Stomach smooth muscle (tissue), 2 donors: Measurements from ENCODE around the gene ABCB7.
A peak's percentile ranks its signal among the peaks of the same experiment; 100 is the strongest.
"Not testable (repeated sequence)": the region's sequence is repeated elsewhere in the genome, so short reads cannot be mapped to it uniquely, and the experiment has no call there.

Experiments
- H3K27ac ChIP-seq: one replicate; pipeline ENCODE4 v1.7.0; 2013; ENCODE audit warnings: mild to moderate bottlenecking, low read length, inconsistent platforms
- H3K27me3 ChIP-seq, 2 donors: one replicate each; pipeline ENCODE4 v1.7.0; 2013; ENCODE audit warnings: low read length in 2 of 2; ENCODE audit not compliant: insufficient read depth in 2 of 2, control insufficient read depth in 1 of 2
- H3K36me3 ChIP-seq, 2 donors: one replicate each; pipeline ENCODE4 v1.7.0; 2013; ENCODE audit warnings: low read length in 2 of 2; ENCODE audit not compliant: control insufficient read depth in 2 of 2, insufficient read depth in 2 of 2
- H3K4me1 ChIP-seq: one replicate; pipeline ENCODE4 v1.7.0; 2013; ENCODE audit warnings: low read length; ENCODE audit not compliant: control insufficient read depth, insufficient read depth
- H3K4me3 ChIP-seq, 2 donors: one replicate each; pipeline ENCODE4 v1.7.0; 2013; ENCODE audit warnings: low read length in 2 of 2
- H3K9ac ChIP-seq, 2 donors: one replicate each; pipeline ENCODE4 v1.7.0; 2013; ENCODE audit warnings: low read length in 2 of 2, mild to moderate bottlenecking in 1 of 2
- H3K9me3 ChIP-seq, 2 donors: one replicate each; pipeline ENCODE4 v1.7.0; 2013; ENCODE audit warnings: low read length in 2 of 2; ENCODE audit not compliant: control insufficient read depth in 2 of 2
- donor health status: healthy.
- donor health status: Pancreatic carcinoma.

ABCB7 gene

GRCh38 chrX:75086731-75087195, 69.3 kb downstream of the ABCB7 start:
- H3K36me3 ChIP-seq: no peaks in the 10 kb centered on the region
- no peaks in the 10 kb centered on the region for H3K4me1 ChIP-seq
- no peaks in the 10 kb centered on the region for H3K9me3 ChIP-seq
- H3K27ac ChIP-seq: no peak overlapping the region
- no peaks in the 10 kb centered on the region for H3K27me3 ChIP-seq
- peak overlapping the region in 1 of 2 donors; percentile 9 for H3K9ac ChIP-seq
- H3K4me3 ChIP-seq: peak overlapping the region; percentile 19 to 31

- no peaks in the 10 kb centered on the region for H3K9me3 ChIP-seq
- H3K4me3 ChIP-seq: no peak overlapping the region
- no peaks in the 10 kb centered on the region for H3K36me3 ChIP-seq
- no peak overlapping the region for H3K27ac ChIP-seq
- no peaks in the 10 kb centered on the region for H3K4me1 ChIP-seq
- H3K9ac ChIP-seq: no peak overlapping the region
- no peaks in the 10 kb centered on the region for H3K27me3 ChIP-seq
These were observed 71.3 kb downstream of the ABCB7 start for GRCh38 chrX:75084757-75085156.

GRCh38 chrX:75076429-75076828, 79.7 kb downstream of the ABCB7 start:
- Histone ChIP-seq H3K4me3 (no peak overlapping the region), H3K9me3 (no peaks in the 10 kb centered on the region), H3K9ac (no peak overlapping the region)

GRCh38 chrX:75074475-75074874, 81.6 kb downstream of the ABCB7 start:
- Histone ChIP-seq H3K9me3 (no peaks in the 10 kb centered on the region), H3K9ac (no peak overlapping the region), H3K27ac (no peak overlapping the region), H3K27me3 (peaks cover 0 to 2% of the 10 kb centered on the region in 2 donors), H3K4me3 (no peak overlapping the region), H3K4me1 (no peaks in the 10 kb centered on the region), H3K36me3 (no peaks in the 10 kb centered on the region)

More at GRCh38 chrX:75076429-75076828, 79.7 kb downstream of the ABCB7 start:
- peaks cover 0 to 2% of the 10 kb centered on the region in 2 donors for H3K27me3 ChIP-seq
- H3K27ac ChIP-seq: no peak overlapping the region
- no peaks in the 10 kb centered on the region for H3K4me1 ChIP-seq
- no peaks in the 10 kb centered on the region for H3K36me3 ChIP-seq

- no peak overlapping the region for H3K9ac ChIP-seq
- H3K4me1 ChIP-seq: no peaks in the 10 kb centered on the region
- H3K27ac ChIP-seq: no peak overlapping the region
- no peaks in the 10 kb centered on the region for H3K27me3 ChIP-seq
- peaks cover 0 to 3% of the 10 kb centered on the region in 2 donors for H3K36me3 ChIP-seq
- no peak overlapping the region for H3K4me3 ChIP-seq
- H3K9me3 ChIP-seq: no peaks in the 10 kb centered on the region
These were observed 84.7 kb downstream of the ABCB7 start for GRCh38 chrX:75071334-75071733.

- no peak overlapping the region for H3K9ac ChIP-seq
- no peaks in the 10 kb centered on the region for H3K4me1 ChIP-seq
- H3K9me3 ChIP-seq: no peaks in the 10 kb centered on the region
- peaks cover 0 to 3% of the 10 kb centered on the region in 2 donors for H3K36me3 ChIP-seq
- no peak overlapping the region for H3K4me3 ChIP-seq
- H3K27ac ChIP-seq: no peak overlapping the region
- H3K27me3 ChIP-seq: no peaks in the 10 kb centered on the region
These were observed 88.2 kb downstream of the ABCB7 start for GRCh38 chrX:75067931-75068330.

GRCh38 chrX:75061701-75062100, 94.4 kb downstream of the ABCB7 start:
- Histone ChIP-seq H3K27ac (no peak overlapping the region), H3K9me3 (no peaks in the 10 kb centered on the region), H3K27me3 (no peaks in the 10 kb centered on the region), H3K4me1 (no peaks in the 10 kb centered on the region), H3K36me3 (no peaks in the 10 kb centered on the region), H3K9ac (no peak overlapping the region), H3K4me3 (no peak overlapping the region)

GRCh38 chrX:75051047-75051446, 105.0 kb downstream of the ABCB7 start:
- no peaks in the 10 kb centered on the region for H3K4me1 ChIP-seq
- no peak overlapping the region for H3K9ac ChIP-seq
- H3K27me3 ChIP-seq: no peaks in the 10 kb centered on the region
- no peak overlapping the region for H3K27ac ChIP-seq
- peaks cover 0 to 2% of the 10 kb centered on the region in 2 donors for H3K9me3 ChIP-seq
- H3K36me3 ChIP-seq: peaks cover 0 to 5% of the 10 kb centered on the region in 2 donors
- no peak overlapping the region for H3K4me3 ChIP-seq

GRCh38 chrX:75045369-75045768, 110.7 kb downstream of the ABCB7 start:
- H3K9ac ChIP-seq: no peak overlapping the region
- peaks cover 0 to 5% of the 10 kb centered on the region in 2 donors for H3K36me3 ChIP-seq
- H3K4me3 ChIP-seq: no peak overlapping the region
- peaks cover 0 to 2% of the 10 kb centered on the region in 2 donors for H3K9me3 ChIP-seq
- H3K4me1 ChIP-seq: no peaks in the 10 kb centered on the region
- H3K27me3 ChIP-seq: no peaks in the 10 kb centered on the region
- H3K27ac ChIP-seq: no peak overlapping the region

GRCh38 chrX:75044142-75044541, 111.9 kb downstream of the ABCB7 start:
- not testable (repeated sequence) for H3K4me3 ChIP-seq, H3K4me1 ChIP-seq, H3K36me3 ChIP-seq, H3K9ac ChIP-seq, H3K27ac ChIP-seq, H3K27me3 ChIP-seq, H3K9me3 ChIP-seq

- no peaks in the 10 kb centered on the region for H3K4me1 ChIP-seq
- peaks cover 0 to 6% of the 10 kb centered on the region in 2 donors for H3K27me3 ChIP-seq
- H3K36me3 ChIP-seq: no peaks in the 10 kb centered on the region
- H3K27ac ChIP-seq: no peak overlapping the region
- peaks cover 0 to under 1% of the 10 kb centered on the region in 2 donors for H3K9me3 ChIP-seq
- no peak overlapping the region for H3K4me3 ChIP-seq
- H3K9ac ChIP-seq: no peak overlapping the region
These were observed 117.2 kb downstream of the ABCB7 start for GRCh38 chrX:75038925-75039324.
